HG02763 (cell line): ENCODE measurements around the gene CDC25A.
A peak's percentile ranks its signal among the peaks of the same experiment; 100 is the strongest.

ENCODE experiments used
- ATAC-seq: cut with Tn5 transposase; IDR thresholded peaks from one replicate; pipeline ENCODE4 v1.9.1; 2021; ENCODE audit warnings: mild to moderate bottlenecking, moderate library complexity; ENCODE audit not compliant: unreplicated experiment

Gene CDC25A

DNA sequence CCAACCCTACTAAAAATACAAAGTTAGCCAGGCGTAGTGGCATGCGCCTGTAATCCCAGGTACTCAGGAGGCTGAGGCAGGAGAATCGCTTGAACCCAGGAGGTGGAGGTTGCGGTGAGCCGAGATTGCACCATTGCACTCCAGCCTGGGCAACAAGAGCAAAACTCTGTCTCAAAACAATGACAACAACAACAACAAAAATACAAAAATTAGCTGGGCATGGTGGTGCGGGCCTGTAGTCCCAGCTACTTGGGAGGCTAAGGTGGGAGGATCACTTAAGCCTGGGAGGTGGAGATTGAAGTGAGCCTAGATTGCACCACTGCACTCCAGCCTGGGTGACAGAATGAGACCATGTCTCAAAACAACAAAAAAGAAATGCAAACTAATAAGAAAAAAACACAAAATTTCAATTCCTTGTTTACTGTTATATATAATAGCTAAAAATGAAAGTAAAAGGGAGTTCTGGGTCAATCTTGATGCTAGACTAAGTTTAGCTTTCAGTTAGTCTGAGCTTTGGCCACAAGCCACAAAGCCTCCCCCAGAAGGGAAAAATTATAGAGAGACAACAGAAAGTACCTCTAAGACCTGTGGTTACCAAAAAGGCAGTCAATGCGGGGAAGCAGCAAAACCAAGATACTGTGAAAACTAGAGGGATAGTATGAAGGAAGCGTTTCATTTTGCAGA, 76.0 kb downstream of the CDC25A start:
- peak; percentile 90 for ATAC-seq

DNA sequence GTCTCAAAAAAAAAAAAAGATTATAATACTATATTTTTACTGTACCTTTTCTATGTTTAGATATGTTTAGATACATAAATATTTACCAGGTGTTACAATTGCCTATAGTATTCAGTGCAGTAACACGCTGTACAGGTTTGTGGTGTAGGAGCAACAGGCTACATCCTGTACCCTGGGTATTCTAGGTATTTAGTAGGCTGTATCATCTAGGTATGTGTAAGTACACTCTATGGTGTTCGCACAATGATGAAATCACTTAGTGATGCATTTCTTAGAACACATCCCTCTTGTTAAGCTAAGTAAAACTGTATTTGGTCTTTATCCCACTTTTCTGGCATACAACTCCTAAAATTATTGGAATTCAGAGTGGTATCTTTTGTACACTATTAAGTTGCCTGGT, 77.8 kb downstream of the CDC25A start:
- no peak for ATAC-seq

DNA sequence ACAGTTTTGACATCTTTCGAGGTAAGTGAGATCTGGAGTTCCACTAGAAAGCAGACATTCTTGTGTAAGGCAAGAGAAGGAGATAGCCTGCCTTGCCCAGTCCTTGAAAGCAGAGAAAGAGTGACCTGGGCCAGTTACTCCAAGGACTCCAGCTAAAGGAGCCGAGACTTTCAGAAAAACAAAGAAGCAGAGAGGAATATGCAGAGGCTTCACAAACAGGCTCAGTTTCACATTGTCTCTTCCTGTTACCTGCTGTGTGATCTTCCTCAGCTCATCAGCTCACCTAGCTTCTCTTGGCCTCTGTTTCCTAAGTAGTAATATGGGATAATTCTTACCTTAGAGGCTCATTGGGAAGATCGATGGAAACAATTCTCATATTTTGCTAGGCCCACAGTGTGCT, 81.0 kb downstream of the CDC25A start:
- ATAC-seq, result no peak
